Renal cortex interstitium (tissue), 11 donors: ENCODE data around the gene PIP5KL1. TPM values are rescaled to one million over a fixed set of nuclear protein-coding genes. Genes with fewer than 3 reads are reported as not detected.

Experiments used
- DNase-seq, 11 donors: peaks; one replicate each; pipeline ENCODE4 v3.0.0-alpha.2; 2013; ENCODE audit warnings: low read depth in 9 of 11, low spot score in 4 of 11; ENCODE audit errors: extremely low read depth in 1 of 11
- polyA plus RNA-seq, 3 donors: library from polyadenylated mRNA; unstranded; fragments of 120-200 nt; gene quantifications; one replicate each; pipeline ENCODE4 v1.2.1, GENCODE V29; 2013; ENCODE audit not compliant: insufficient read length in 3 of 3

The PIP5KL1 gene
- polyA plus RNA-seq, 3 donors, result 1.5 to 1.8 (median 1.7) TPM

DNA sequence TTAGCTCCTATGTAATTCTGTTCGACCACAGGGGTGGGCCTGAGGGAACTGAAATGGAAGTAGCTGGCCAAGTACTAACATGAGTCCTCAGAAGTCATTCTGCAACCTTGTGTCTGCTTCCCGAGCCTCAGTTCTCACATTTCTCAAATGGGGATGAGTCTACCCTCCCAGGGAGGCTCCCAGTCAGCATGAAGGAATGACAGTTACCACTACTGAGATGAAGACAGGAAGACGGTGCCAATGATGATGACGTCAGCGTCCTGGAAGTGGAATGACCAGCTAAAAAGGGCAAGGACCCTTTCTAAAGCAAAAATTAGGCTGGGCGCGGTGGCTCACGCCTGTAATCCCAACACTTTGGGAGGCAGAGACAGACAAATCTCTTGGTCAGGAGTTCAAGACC is 6.8 kb downstream of the PIP5KL1 start:
- no peak for DNase-seq

GRCh38 chr9:127923046-127923445 is 7.5 kb downstream of the PIP5KL1 start:
- DNase-seq, result no peak

DNA sequence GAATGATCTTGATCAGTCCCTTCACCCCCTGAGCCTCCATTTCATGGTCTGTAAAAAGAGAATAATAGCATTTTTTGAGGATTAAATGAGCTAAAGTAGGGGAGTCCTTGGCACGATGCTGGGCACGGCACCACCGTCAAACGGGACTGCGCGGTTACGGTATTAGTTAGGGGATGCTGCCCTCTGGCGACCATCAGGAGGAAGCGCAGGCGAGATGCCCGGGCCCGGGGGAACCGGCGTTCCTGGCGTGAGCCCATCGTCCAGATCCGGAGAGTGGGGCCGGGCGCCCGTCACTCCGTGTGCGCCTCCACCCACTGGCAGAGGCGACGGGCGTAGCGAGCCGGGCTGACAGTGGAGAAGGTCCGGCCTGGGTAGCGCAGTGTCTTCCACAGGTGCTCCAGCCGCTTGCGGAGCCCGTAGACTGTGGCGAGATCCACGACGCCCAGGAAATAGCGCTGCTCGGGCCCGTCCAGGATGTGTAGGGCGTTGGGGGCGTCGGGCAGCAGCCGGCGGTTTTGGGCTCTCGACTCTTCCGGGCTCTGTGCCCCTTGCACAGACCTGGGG is 8.9 kb downstream of the PIP5KL1 start:
- DNase-seq, result no peak

- DNase-seq, result no peak
Measured at GRCh38 chr9:127920794-127921193, 9.8 kb downstream of the PIP5KL1 start.

DNA sequence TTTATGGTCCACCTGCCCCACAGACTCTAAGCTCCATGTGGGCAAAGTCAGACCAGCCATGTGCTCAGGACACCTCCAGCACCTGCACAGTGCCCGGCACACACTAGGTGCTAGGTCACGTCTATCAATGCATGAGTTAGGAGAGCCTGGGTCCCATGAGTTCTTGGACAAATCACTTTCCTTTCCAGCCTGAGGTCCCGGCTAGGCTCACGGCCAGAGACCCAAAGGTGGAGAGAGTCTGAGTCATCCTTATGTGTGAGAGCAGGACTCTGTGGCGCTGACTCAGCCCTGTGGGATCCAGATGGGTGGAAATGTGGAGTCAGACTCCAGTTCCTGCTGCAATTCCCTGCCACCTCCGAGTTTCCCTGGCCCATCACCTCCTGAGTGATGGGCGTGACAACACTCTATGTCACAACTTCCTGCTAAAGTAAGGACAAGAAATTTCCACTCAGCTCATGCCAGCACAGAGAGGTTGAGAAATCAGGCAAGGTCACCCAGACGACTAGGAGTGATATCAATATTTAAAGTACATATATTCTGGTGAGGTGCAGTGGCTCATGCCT is 11.2 kb downstream of the PIP5KL1 start:
- DNase-seq, result no peak

DNA sequence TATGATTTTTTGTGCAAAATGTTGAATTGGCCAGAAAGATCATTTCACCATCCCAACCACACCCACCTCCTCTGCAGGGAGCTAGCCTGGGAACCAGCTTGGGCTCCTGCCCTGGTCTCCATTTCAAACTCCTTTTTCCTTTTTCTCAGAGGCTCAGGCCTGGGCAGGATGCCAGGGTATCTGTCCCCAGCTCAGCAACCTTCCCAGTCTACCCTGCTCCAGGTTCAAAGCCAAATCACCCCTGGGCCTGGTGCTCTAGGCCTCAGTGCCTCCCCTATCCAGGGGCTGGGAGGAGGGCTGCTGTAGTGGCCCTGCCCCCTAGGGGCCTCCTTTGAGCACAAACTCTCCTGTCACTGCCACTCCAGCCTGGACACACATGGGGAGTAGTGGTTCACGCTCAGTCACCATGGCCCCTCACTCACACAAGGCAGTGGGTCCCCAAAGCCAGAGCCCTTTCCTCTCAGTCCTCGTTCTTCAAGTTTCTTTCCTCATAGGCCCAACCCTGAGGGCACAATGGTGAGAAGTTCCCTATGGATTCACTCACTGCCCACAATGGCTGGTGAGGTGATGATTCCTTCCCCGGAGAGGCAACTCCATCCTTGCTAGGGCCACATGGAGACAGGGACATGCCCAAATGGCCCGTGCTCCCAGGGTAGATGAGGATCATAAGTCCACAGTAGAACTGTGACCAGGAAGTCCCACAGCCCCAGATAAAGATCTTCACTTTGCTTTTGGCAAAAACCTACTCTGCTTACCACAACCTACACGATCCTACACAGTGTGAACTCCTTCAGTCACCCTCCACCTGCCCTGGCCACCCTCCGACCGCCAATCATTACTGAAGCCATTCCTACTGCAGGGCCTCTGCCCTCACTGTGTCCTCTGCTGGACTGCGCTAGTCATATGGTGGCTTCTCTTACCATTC is 12.1 kb downstream of the PIP5KL1 start:
- no peak for DNase-seq

DNA sequence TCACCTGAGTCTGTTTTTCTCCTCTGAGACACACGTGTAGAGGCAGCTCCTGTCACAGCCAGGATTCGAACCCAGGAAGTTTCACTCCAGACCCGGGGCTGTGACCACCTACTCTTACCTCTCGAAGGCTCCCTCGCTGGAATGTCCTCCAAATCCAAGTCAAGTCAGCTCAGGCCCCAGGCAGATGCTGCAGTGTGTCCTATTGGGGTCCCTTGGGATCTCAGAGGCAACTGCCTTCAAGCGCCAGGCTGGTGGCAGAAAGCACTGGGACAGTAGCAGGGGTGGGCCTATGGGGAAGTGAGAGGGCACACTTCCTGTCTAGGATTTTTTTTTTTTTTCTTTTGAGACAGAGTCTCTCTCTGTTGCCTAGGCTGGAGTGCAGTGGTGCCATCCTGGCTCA is 13.0 kb downstream of the PIP5KL1 start:
- DNase-seq, result no peak

- peak in 7 of 11 donors; percentile 80 to 89 (median 84) for DNase-seq
Measured at GRCh38 chr9:127916720-127917581, 13.6 kb downstream of the PIP5KL1 start, which contains the start of gene ST6GALNAC4. ST6GALNAC4 (minus strand) TSS chr9:127917041; CDS start chr9:127916419, 622 bp downstream.

- DNase-seq, result no peak
Measured at GRCh38 chr9:127915801-127916719, 14.5 kb downstream of the PIP5KL1 start.

GRCh38 chr9:127915325-127915752 is 15.2 kb downstream of the PIP5KL1 start:
- DNase-seq, result no peak

DNA sequence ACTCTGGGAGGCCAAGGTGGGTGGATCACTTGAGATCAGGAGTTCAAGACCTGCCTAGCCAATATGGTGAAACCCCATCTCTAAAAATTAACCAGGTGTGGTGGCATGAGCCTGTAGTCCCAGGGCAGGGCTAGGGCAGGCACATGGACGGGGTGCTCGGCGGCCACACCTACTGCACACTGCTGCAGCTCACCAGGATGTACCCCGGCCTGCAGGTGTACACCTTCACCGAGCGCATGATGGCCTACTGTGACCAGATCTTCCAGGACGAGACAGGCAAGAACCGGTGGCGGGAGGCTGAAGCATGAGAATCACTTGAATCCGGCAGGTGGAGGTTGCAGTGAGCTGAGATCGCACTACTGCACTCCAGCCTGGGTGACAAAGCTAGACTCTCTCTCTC is 16.9 kb downstream of the PIP5KL1 start:
- no peak for DNase-seq

GRCh38 chr9:127912882-127913281 is 17.7 kb downstream of the PIP5KL1 start:
- DNase-seq, result no peak

DNA sequence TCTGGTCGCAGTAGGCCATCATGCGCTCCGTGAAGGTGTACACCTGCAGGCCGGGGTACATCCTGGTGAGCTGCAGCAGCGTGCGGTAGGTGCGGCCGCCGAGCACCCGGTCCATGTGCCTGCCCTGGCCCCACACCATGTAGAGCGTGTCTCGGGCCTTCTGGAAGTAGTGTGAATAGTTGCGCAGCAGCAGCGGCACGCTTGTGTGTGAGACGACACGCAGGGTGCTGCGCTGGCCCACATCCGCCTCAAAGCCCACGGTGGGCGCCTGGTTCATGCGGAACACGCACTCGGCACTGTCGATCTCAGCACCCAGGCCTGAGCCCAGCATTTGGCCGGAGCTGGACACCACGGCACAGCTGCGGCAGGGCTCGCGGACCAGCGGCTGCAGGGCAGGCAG is 18.3 kb downstream of the PIP5KL1 start:
- DNase-seq, result no peak

DNA sequence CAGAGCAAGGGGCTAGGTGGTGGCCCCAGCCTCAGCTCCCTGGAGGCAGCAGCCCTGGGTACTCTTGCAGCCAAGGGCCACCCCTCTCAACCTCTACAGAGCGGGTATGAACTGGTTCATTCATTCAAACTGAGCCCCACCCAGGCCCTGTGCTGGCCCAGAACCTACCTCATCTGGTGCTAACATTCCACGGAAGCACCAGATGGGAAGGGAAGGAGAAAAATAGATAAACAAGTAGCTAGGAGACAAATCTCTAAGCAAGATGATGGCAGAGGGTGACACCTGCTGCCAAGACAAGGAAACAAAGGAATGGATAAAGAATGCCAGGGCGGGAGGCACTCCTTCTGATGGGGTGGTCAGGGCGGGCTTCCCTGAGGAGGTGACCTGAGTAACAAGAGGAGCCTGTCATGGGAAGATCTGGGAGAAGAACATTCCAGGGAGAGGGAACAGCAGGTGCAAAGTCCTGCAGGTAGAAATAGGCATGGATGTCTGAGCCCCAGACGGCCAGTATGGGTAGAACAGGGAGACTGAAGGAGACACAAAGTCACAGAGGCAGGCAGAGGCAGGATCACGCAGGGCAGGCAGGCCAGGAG is 19.9 kb downstream of the PIP5KL1 start:
- DNase-seq, result no peak

DNA sequence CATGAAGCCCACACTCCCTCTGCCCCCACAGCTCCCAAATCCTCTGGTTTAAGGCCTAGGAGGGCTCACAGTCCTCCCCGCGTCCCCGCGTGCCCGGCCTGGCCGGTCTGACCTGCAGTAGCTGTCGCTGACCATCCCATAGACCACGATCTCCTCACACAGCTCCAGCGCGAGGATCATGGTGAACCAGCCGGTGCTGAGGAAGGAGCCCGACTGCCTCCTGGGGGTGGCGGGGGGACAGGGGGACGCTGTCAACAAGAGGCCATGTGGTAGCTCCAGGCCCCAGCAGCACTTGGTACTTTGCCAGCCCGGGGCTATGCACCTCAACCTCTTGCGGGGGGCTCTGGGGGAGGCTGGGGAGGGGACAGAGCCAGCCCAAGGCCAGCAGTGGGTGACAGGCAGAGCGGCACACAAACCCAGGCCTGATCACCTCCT is 20.7 kb downstream of the PIP5KL1 start:
- no peak for DNase-seq

- no peak for DNase-seq
Measured at GRCh38 chr9:127908660-127908926, 22.0 kb downstream of the PIP5KL1 start.

DNA sequence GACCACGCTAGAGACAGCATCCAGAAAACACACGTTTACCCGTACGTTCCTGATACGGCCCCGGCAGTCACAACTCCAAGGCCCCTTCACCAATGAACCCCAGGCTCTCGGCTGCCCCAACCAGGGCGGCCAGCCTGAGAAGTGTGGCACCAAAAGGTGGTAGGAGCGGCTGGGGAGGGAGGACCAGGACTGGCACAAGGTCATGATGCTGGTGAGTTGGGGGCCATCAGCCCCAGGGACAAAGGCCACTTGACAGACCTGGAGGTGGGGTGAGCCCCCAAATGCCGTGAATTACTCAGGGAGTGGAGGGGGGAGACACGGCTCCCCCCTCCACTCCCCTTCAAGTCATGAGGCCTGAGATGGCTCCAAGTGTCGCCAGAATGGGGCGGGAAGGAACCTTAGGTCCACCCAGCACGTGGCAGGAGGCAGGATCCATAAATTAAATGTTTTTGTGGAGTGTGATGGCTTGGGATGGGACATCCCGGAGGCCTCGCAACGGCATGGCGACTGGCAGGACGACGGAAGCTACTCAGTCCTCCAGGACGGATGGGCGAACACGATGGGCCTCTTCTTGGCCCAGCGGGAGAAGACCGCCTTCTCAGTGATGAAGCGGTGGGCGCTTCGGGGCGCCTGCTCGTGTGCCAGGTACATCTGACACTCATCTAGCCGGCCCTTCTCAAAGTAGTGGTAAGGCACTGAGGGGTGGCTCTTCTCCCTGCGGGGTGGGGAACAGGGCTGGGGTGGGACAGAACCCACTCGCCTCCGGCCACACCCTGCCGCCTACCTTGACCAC is 22.5 kb downstream of the PIP5KL1 start:
- no peak for DNase-seq
